ENCODE results near the gene DNM3. TPM values are rescaled to one million over a fixed set of nuclear protein-coding genes. Genes with fewer than 3 reads are reported as not detected.
"Not testable (repeated sequence)": the region's sequence is repeated elsewhere in the genome, so short reads cannot be mapped to it uniquely, and the experiment has no call there.

DNM3 gene
- total RNA-seq, 4 donors from 2014 or later, result 2.7 to 4.5 (median 4.0) TPM

DNA sequence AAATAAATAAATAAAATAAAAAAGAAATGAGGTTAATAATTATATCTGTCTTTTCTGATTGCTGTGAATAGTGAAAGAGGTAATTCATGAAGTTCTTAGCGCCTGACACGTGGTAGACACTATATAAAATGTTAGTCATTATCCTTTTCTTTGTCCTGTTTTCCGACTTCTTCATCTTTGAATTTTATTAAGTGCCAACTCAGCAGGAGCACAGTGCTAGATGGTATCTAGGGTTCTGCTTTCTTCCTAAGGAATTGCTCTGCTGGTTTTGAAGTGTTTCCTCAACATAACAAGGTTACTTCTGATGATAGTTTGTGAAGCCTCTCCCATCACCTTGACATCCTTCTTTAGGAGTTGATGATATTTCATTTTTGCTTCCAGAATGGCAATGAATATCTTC lies 227.0 kb downstream of the DNM3 start:
- H3K4me3 ChIP-seq (ENCODE audit: low read depth, poor library complexity, severe bottlenecking), result no peak overlapping the region
- intact Hi-C loops (cut with DNase I; ENCODE audit: low total_unique reads), result no loop called here
- no peak for DNase-seq (ENCODE audit: low spot score in 2 of 2)
- TF ChIP-seq, protein P1, sequence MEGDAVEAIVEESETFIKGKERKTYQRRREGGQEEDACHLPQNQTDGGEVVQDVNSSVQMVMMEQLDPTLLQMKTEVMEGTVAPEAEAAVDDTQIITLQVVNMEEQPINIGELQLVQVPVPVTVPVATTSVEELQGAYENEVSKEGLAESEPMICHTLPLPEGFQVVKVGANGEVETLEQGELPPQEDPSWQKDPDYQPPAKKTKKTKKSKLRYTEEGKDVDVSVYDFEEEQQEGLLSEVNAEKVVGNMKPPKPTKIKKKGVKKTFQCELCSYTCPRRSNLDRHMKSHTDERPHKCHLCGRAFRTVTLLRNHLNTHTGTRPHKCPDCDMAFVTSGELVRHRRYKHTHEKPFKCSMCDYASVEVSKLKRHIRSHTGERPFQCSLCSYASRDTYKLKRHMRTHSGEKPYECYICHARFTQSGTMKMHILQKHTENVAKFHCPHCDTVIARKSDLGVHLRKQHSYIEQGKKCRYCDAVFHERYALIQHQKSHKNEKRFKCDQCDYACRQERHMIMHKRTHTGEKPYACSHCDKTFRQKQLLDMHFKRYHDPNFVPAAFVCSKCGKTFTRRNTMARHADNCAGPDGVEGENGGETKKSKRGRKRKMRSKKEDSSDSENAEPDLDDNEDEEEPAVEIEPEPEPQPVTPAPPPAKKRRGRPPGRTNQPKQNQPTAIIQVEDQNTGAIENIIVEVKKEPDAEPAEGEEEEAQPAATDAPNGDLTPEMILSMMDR (IDR thresholded peaks at IDR 0.05), result no peak
- TF ChIP-seq POLR2A (IDR thresholded peaks at IDR 0.05), result no peak
- WGBS, 2 donors, result 88 to 89% methylated on average over 3 of the region's 3 CpGs

DNA sequence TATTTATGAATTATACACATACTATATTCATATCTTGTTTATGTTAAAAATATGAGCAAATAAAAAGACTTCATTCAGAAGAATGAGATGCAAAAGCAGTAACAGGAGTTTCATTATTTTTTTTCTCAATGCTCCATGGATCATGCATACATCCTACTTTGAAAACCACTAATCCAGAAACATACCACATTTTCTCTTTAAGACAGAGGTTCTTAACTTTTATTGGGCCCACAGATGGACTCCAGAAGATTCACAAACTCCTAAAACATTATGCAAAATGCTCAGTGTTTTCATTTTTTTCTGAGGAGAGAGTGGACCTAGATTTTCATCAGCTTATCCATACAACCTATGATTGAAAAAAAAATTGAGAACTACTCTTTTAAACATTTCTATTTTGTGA lies 227.8 kb downstream of the DNM3 start:
- no peak overlapping the region for H3K4me3 ChIP-seq (ENCODE audit: low read depth, poor library complexity, severe bottlenecking)
- intact Hi-C loops (cut with DNase I; ENCODE audit: low total_unique reads), result no loop called here
- TF ChIP-seq, protein P1 (IDR thresholded peaks at IDR 0.05), result no peak
- no peak for TF ChIP-seq POLR2A (IDR thresholded peaks at IDR 0.05)
- no peak for DNase-seq (ENCODE audit: low spot score in 2 of 2)

DNA sequence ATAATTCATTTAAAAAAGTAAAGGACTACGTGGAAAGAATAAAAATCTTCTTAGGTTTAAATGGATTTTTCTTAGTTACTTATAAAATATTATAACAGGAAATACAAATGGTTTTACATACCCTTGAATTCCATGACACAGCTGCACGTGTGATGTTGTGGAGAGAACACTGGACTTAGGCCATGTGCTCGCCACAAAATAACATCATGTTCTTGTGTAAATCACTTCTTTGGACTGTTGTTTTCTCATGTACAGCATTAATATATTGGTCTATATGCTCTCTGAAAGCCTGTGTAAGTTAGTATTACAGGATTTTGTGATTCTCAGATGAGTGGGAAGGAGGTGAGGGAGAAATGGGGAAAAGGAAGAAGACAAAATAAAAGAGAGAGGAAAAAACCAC lies 228.2 kb downstream of the DNM3 start:
- DNase-seq (ENCODE audit: low spot score in 2 of 2), result peak; percentile 61 to 84
- H3K4me3 ChIP-seq (ENCODE audit: low read depth, poor library complexity, severe bottlenecking), result no peak overlapping the region
- intact Hi-C loops (cut with DNase I; ENCODE audit: low total_unique reads), result no loop called here
- TF ChIP-seq POLR2A (IDR thresholded peaks at IDR 0.05), result no peak
- TF ChIP-seq, protein P1 (IDR thresholded peaks at IDR 0.05), result no peak
- WGBS, 2 donors, result 58 to 60% methylated on average over 3 of the region's 3 CpGs

DNA sequence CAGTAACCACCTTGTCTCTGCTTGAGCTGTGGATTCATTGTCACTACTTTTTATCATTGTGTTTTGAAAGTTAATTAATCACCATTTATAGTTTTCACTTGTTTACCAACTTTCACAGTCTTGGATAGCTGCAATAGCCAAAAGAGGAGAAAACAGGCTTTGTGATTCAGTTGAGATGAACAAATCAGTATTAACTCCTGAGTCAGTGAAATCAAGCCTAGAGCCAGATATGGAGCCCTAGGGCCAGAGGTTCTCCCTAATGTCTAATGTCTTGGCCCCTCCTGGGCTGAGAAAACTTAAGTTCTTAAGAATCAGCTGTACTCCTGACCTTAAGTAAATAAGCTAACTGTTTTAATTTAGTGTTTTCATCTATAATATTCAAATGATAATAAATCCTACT lies 228.8 kb downstream of the DNM3 start:
- DNase-seq (ENCODE audit: low spot score in 2 of 2), result peak in 1 of 2 donors; percentile 72
- H3K4me3 ChIP-seq (ENCODE audit: low read depth, poor library complexity, severe bottlenecking), result no peak overlapping the region
- intact Hi-C loops (cut with DNase I; ENCODE audit: low total_unique reads), result no loop called here
- TF ChIP-seq, protein P1 (IDR thresholded peaks at IDR 0.05), result no peak
- no peak for TF ChIP-seq POLR2A (IDR thresholded peaks at IDR 0.05)

DNA sequence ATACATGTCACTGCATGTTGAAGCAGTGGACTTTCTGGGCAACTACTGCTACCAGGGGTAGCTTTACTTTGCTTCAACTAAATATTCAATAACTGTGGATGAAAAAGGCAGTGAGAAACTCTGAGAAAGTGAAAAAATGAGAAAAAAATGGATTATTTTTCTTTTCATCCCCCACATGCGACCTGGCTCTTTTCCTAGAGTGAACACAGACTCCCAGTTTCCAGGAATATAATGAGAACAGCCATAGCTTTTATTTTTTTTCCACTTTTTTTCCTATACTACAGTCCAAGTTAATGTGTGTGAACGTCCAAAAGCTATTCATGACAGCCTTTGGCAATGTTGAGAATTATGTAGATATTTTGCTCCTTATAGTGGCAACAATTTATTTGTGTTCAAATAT lies 230.4 kb downstream of the DNM3 start:
- intact Hi-C loops (cut with DNase I; ENCODE audit: low total_unique reads), result no loop called here
- TF ChIP-seq, protein P1 (IDR thresholded peaks at IDR 0.05), result no peak
- no peak for TF ChIP-seq POLR2A (IDR thresholded peaks at IDR 0.05)
- no peak overlapping the region for H3K4me3 ChIP-seq (ENCODE audit: low read depth, poor library complexity, severe bottlenecking)
- no peak for DNase-seq (ENCODE audit: low spot score in 2 of 2)
- WGBS, 2 donors, result 43 to 61% methylated on average over 2 of the region's 2 CpGs

DNA sequence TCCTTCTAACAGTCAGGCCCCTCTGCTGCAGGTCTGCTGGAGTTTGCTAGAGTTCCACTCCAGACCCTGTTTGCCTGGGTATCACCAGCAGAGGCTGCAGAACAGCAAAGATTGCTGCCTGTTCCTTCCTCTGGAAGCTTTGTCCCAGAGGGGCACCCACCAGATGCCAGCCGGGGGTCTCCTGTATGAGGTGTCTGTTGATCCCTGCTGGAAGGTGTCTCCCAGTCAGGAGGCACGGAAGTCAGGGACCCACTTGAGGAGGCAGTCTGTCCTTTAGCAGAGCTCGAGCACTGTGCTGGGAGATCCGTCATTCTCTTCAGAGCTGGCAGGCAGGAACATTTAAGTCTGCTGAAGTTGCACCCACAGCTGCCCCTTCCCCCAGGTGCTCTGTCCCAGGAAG lies 238.6 kb downstream of the DNM3 start:
- H3K4me3 ChIP-seq (ENCODE audit: low read depth, poor library complexity, severe bottlenecking); DNase-seq (ENCODE audit: low spot score in 2 of 2); intact Hi-C loops (cut with DNase I; ENCODE audit: low total_unique reads): not testable (repeated sequence)
- 89 to 95% methylated on average over 4 of the region's 4 CpGs for WGBS, 2 donors

Measured in lower leg skin (tissue), 4 donors.